HG03521 (cell line): Measurements from ENCODE around the gene MARF1.
"Not testable (repeated sequence)": the region's sequence is repeated elsewhere in the genome, so short reads cannot be mapped to it uniquely, and the experiment has no call there.

ENCODE experiments used
- ATAC-seq: cut with Tn5 transposase; IDR thresholded peaks from one replicate; pipeline ENCODE4 v1.9.1; 2021; ENCODE audit warnings: mild to moderate bottlenecking, moderate library complexity; ENCODE audit not compliant: unreplicated experiment

The MARF1 gene

GRCh38 chr16:15573896-15574613, 68.9 kb downstream of the MARF1 start:
- not testable (repeated sequence) for ATAC-seq

- no peak for ATAC-seq
These were observed 69.6 kb downstream of the MARF1 start for GRCh38 chr16:15573274-15573895.

GRCh38 chr16:15572329-15573001, 70.5 kb downstream of the MARF1 start:
- no peak for ATAC-seq

- no peak for ATAC-seq
These were observed 71.4 kb downstream of the MARF1 start for GRCh38 chr16:15571557-15571956.

- ATAC-seq, result not testable (repeated sequence)
These were observed 72.3 kb downstream of the MARF1 start for GRCh38 chr16:15570666-15571065.

- no peak for ATAC-seq
These were observed 75.1 kb downstream of the MARF1 start for GRCh38 chr16:15567823-15568222.

GRCh38 chr16:15566095-15566494, 76.9 kb downstream of the MARF1 start:
- ATAC-seq, result no peak

GRCh38 chr16:15564604-15565339, 78.2 kb downstream of the MARF1 start:
- no peak for ATAC-seq

- ATAC-seq, result no peak
These were observed 83.8 kb downstream of the MARF1 start for GRCh38 chr16:15559176-15559575.

GRCh38 chr16:15557258-15557657, 85.7 kb downstream of the MARF1 start:
- no peak for ATAC-seq

- no peak for ATAC-seq
These were observed 86.8 kb downstream of the MARF1 start for GRCh38 chr16:15556130-15556529.

GRCh38 chr16:15553313-15554088, 89.5 kb downstream of the MARF1 start:
- no peak for ATAC-seq

GRCh38 chr16:15552507-15552906, 90.4 kb downstream of the MARF1 start:
- ATAC-seq, result no peak

- no peak for ATAC-seq
These were observed 94.5 kb downstream of the MARF1 start for GRCh38 chr16:15548482-15548891.

GRCh38 chr16:15547768-15548096, 95.2 kb downstream of the MARF1 start:
- ATAC-seq, result no peak

- not testable (repeated sequence) for ATAC-seq
These were observed 95.7 kb downstream of the MARF1 start for GRCh38 chr16:15547072-15547767.

- no peak for ATAC-seq
These were observed 97.4 kb downstream of the MARF1 start for GRCh38 chr16:15545544-15545943.

- no peak for ATAC-seq
These were observed 98.5 kb downstream of the MARF1 start for GRCh38 chr16:15544405-15544804.
